Effector memory CD4-positive, alpha-beta T cell (primary cell): Measurements from ENCODE around the gene POTEJ.
"Not testable (repeated sequence)": the region's sequence is repeated elsewhere in the genome, so short reads cannot be mapped to it uniquely, and the experiment has no call there.

Experiments used
- DNase-seq, 3 donors: peaks; one replicate each; pipeline ENCODE4 v3.0.0-alpha.2; 2020
- H3K27ac ChIP-seq: 2 replicates; pipeline ENCODE4 v1.7.0; 2013; ENCODE audit warnings: mild to moderate bottlenecking, low read length, moderate library complexity; ENCODE audit not compliant: insufficient read depth, poor library complexity, severe bottlenecking
- H3K27me3 ChIP-seq: replicated peaks from 2 replicates; pipeline ENCODE4 v1.7.0; 2013; ENCODE audit warnings: mild to moderate bottlenecking, low read length; ENCODE audit not compliant: insufficient read depth, control insufficient read depth, poor library complexity, severe bottlenecking
- H3K36me3 ChIP-seq: 2 replicates; pipeline ENCODE4 v1.7.0; 2013; ENCODE audit warnings: mild to moderate bottlenecking, low read length, moderate library complexity; ENCODE audit not compliant: control insufficient read depth, insufficient read depth
- H3K4me1 ChIP-seq: 2 replicates; pipeline ENCODE4 v1.7.0; 2013; ENCODE audit warnings: low read length, mild to moderate bottlenecking; ENCODE audit not compliant: control insufficient read depth, insufficient read depth, poor library complexity, severe bottlenecking
- H3K4me3 ChIP-seq: 2 replicates; pipeline ENCODE4 v1.7.0; 2013; ENCODE audit warnings: low read length, low read depth, mild to moderate bottlenecking; ENCODE audit not compliant: insufficient read depth, poor library complexity, severe bottlenecking
- H3K9me3 ChIP-seq: 2 replicates; pipeline ENCODE4 v1.7.0; 2013; ENCODE audit warnings: mild to moderate bottlenecking, low read length, moderate library complexity; ENCODE audit not compliant: control insufficient read depth
- total RNA-seq, 3 donors: gene quantifications; one replicate each; lab custom pipeline; 2026; lab: John Stamatoyannopoulos, UW

The POTEJ gene
- total RNA-seq = 0 reads per million in 3 donors

GRCh38 chr2:130611140-130611539, at the start of gene POTEJ:
POTEJ (plus strand) TSS chr2:130611440; CDS start chr2:130611533, 93 bp downstream.
- H3K9me3 ChIP-seq, H3K27me3 ChIP-seq, H3K4me3 ChIP-seq, DNase-seq, H3K36me3 ChIP-seq, H3K4me1 ChIP-seq, H3K27ac ChIP-seq: not testable (repeated sequence)

GRCh38 chr2:130566165-130566564, 45.1 kb upstream of the POTEJ start:
- not testable (repeated sequence) for DNase-seq, H3K4me3 ChIP-seq, H3K27ac ChIP-seq, H3K27me3 ChIP-seq, H3K4me1 ChIP-seq, H3K9me3 ChIP-seq, H3K36me3 ChIP-seq

- not testable (repeated sequence) for DNase-seq, H3K4me1 ChIP-seq, H3K27me3 ChIP-seq, H3K9me3 ChIP-seq, H3K4me3 ChIP-seq, H3K36me3 ChIP-seq, H3K27ac ChIP-seq
These were observed 39.3 kb upstream of the POTEJ start for GRCh38 chr2:130571929-130572328.

GRCh38 chr2:130574230-130574629, 37.0 kb upstream of the POTEJ start:
- not testable (repeated sequence) for H3K4me1 ChIP-seq, H3K4me3 ChIP-seq, H3K27me3 ChIP-seq, H3K27ac ChIP-seq, H3K36me3 ChIP-seq, DNase-seq, H3K9me3 ChIP-seq

GRCh38 chr2:130576209-130576784, 34.9 kb upstream of the POTEJ start:
- H3K4me3 ChIP-seq, H3K27me3 ChIP-seq, H3K4me1 ChIP-seq, DNase-seq, H3K27ac ChIP-seq, H3K36me3 ChIP-seq, H3K9me3 ChIP-seq: not testable (repeated sequence)

GRCh38 chr2:130577559-130577958, 33.7 kb upstream of the POTEJ start:
- not testable (repeated sequence) for H3K36me3 ChIP-seq, H3K4me1 ChIP-seq, H3K4me3 ChIP-seq, H3K9me3 ChIP-seq, H3K27ac ChIP-seq, DNase-seq, H3K27me3 ChIP-seq

GRCh38 chr2:130579121-130579520, 32.1 kb upstream of the POTEJ start:
- not testable (repeated sequence) for H3K4me3 ChIP-seq, H3K27ac ChIP-seq, H3K27me3 ChIP-seq, H3K4me1 ChIP-seq, H3K9me3 ChIP-seq, DNase-seq, H3K36me3 ChIP-seq

- not testable (repeated sequence) for H3K9me3 ChIP-seq, H3K27ac ChIP-seq, H3K27me3 ChIP-seq, H3K4me3 ChIP-seq, H3K4me1 ChIP-seq, H3K36me3 ChIP-seq, DNase-seq
These were observed 29.7 kb upstream of the POTEJ start for GRCh38 chr2:130581491-130581890.

GRCh38 chr2:130582970-130583369, 28.3 kb upstream of the POTEJ start:
- not testable (repeated sequence) for H3K4me1 ChIP-seq, H3K4me3 ChIP-seq, DNase-seq, H3K9me3 ChIP-seq, H3K36me3 ChIP-seq, H3K27me3 ChIP-seq, H3K27ac ChIP-seq

GRCh38 chr2:130583582-130583981, 27.7 kb upstream of the POTEJ start:
- H3K27ac ChIP-seq, H3K4me1 ChIP-seq, DNase-seq, H3K4me3 ChIP-seq, H3K36me3 ChIP-seq, H3K9me3 ChIP-seq, H3K27me3 ChIP-seq: not testable (repeated sequence)

- H3K9me3 ChIP-seq, H3K4me3 ChIP-seq, DNase-seq, H3K4me1 ChIP-seq, H3K36me3 ChIP-seq, H3K27me3 ChIP-seq, H3K27ac ChIP-seq: not testable (repeated sequence)
These were observed 26.5 kb upstream of the POTEJ start for GRCh38 chr2:130584726-130585125.
